ENCODE data around the gene PUS10. TPM values are rescaled to one million over a fixed set of nuclear protein-coding genes. Genes with fewer than 3 reads are reported as not detected.

PUS10 gene
- polyA plus RNA-seq, 1 experiment: 10.2 TPM

DNA sequence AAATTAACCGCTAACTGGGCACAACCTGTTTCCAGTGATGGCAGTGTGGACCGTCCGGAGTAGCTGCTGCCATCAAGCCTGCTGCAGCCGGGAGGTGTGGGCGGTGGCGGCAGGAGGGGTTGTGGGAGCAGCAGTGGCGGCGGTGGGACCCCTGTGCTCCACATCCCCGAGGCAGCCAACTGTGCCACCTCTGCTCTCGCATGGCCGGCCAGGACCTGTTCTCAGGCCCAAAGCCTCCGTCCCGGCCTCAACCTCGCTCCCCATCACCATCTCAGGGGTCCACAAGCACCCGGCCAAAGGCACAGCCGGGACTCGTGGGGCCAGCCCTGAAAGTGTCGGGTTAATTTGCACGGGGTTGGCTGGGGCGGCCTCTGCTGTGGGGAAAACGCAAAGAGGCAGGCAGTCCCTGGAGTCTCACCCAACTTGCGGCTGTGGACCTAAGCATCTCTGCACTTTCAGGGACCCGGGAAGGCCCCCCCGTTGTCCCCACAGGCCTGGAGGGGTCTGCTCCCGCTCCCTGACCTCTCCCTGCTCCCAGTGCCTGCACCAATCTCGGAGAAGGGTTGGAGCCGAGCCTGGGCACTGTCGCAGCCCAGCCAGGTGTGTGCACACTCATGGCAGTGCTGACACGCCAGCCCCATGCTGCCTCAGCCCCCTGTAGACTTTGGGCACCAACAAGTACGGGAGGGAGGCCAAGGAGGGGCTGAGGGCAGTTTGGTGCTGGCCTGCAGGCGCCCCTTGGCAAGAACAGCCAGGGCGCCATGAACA lies 45.0 kb downstream of the PUS10 start:
- TF ChIP-seq, protein P1, sequence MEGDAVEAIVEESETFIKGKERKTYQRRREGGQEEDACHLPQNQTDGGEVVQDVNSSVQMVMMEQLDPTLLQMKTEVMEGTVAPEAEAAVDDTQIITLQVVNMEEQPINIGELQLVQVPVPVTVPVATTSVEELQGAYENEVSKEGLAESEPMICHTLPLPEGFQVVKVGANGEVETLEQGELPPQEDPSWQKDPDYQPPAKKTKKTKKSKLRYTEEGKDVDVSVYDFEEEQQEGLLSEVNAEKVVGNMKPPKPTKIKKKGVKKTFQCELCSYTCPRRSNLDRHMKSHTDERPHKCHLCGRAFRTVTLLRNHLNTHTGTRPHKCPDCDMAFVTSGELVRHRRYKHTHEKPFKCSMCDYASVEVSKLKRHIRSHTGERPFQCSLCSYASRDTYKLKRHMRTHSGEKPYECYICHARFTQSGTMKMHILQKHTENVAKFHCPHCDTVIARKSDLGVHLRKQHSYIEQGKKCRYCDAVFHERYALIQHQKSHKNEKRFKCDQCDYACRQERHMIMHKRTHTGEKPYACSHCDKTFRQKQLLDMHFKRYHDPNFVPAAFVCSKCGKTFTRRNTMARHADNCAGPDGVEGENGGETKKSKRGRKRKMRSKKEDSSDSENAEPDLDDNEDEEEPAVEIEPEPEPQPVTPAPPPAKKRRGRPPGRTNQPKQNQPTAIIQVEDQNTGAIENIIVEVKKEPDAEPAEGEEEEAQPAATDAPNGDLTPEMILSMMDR (IDR thresholded peaks at IDR 0.05; ENCODE audit: low read depth, low read length): no peak
- Histone ChIP-seq H3K27me3 (ENCODE audit: control insufficient read depth, insufficient read depth, low read length) (no peaks in the 10 kb centered on the region), H3K4me3 (ENCODE audit: low read depth, low read length) (no peak overlapping the region), H3K27ac (ENCODE audit: low read depth, low read length) (no peak overlapping the region), H3K9me3 (ENCODE audit: control insufficient read depth, insufficient read depth, low read length) (peaks cover 5% of the 10 kb centered on the region; the same call in 1 of the 2 replicates)
- ChIA-PET POLR2A (no interaction called here), CTCF (no interaction called here)
- no peak for DNase-seq (ENCODE audit: low read depth, low spot score)

DNA sequence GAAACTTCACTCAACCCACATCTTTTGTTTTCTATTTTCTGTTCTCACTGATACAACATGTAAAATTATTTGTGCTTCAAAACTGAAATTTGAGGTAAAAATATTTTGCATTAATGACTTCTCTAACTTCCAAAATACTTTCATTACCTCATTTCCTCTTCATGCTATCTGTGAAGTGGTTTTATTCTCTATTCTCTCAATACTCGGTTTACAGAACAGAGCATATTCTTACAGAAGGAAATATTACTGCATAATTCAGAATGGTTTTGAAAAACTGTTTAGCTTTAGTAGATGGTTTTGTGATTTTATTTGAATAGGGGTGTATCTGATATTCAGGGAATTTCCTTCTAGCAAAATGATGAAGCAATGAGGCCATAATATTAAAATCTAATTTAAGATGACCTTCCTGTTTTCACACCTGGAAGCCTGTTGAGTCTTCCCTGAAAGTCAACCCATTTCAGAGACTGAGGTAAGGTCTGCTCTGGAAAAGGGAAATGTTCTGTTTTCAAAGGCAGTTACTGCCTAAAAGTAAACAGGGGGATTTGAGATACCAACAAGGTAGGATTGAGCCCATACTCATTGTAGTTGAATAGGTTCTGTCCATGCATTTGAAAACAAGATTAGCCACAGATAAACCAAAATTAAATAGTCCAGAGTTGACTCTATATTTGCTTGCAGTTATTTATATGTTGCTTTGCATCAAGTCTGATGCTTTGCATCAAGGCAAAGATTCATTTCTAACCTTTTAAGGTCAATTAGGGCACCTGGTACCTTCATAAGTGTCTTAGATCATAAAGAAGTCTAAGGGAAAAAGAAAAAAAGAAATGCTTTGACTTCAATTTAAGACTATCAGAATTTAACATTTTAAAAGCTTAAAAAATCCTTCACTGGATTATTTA lies 51.3 kb downstream of the PUS10 start:
- H3K27ac ChIP-seq (ENCODE audit: low read depth, low read length): no peak overlapping the region
- H3K4me3 ChIP-seq (ENCODE audit: low read depth, low read length): no peak overlapping the region
- no peaks in the 10 kb centered on the region for H3K27me3 ChIP-seq (ENCODE audit: control insufficient read depth, insufficient read depth, low read length)
- no peaks in the 10 kb centered on the region for H3K9me3 ChIP-seq (ENCODE audit: control insufficient read depth, insufficient read depth, low read length)
- ChIA-PET CTCF (interaction anchor here (1.4 to 1.9 kb wide), 4 partner anchors 32 to 292 kb away, joined by 4 to 8 read pairs (median 6); no protein-coding TSS in a partner anchor), POLR2A (no interaction called here)
- DNase-seq (ENCODE audit: low read depth, low spot score): no peak
- TF ChIP-seq, protein P1 (IDR thresholded peaks at IDR 0.05; ENCODE audit: low read depth, low read length): no peak

DNA sequence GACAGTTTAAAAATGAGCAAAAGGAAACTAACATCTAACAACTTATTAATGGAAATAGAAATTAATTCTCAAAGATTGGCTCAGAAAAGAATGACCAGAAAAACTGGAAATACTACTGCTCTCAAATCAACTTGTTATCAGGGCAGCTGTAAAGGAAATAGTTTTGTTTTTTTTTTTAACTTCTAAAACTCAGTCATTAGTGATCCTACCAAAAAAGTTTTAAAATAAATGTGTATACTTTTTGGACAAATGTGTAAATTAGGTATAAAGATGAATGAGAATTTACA lies 52.6 kb downstream of the PUS10 start:
- no peak for DNase-seq (ENCODE audit: low read depth, low spot score)
- CTCF ChIA-PET: interaction anchor here (1.9 kb wide), 1 partner anchor 34 kb away, joined by 8 read pairs; no protein-coding TSS in a partner anchor
- Histone ChIP-seq H3K9me3 (ENCODE audit: control insufficient read depth, insufficient read depth, low read length) (no peaks in the 10 kb centered on the region), H3K27me3 (ENCODE audit: control insufficient read depth, insufficient read depth, low read length) (no peaks in the 10 kb centered on the region), H3K4me3 (ENCODE audit: low read depth, low read length) (no peak overlapping the region), H3K27ac (ENCODE audit: low read depth, low read length) (no peak overlapping the region)
- POLR2A ChIA-PET: no interaction called here
- TF ChIP-seq, protein P1 (IDR thresholded peaks at IDR 0.05; ENCODE audit: low read depth, low read length): no peak

DNA sequence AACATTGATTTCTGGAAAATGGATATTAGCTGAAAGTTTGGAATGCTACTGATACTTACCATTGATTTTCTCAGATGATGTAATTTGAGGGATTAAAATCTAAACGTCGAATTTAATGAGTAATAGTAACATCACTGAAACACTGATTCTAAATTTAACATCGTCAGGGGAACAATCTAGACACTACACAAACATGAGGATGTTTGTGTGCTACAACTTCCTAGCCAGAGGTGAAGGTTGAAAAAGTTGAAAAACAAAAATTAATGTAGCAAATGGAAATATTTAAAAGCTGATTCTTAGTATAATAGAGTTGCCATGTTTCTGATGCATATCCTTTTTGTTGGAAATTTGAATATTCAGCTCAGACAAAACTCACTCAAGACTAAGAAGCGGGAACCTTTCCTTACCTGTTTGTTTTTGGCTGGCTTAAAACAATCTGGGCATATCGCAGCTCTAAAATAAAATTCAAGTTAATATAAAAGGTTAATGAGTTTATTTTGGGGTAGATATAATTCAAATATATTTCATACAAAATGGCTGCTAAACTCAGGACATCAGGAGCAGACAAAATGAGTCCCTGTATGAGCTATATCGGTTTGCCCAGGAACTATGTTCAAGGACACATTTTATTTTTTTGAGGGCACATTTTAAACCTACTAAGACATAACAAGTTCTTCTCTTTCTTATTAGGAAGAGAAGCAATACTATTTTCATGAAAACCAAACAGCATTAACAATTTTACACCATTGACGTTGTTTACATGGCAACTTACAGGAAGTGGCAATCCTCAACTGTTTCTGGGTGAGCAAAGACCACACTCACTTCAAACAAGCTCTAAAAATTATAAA lies 53.2 kb downstream of the PUS10 start:
- Histone ChIP-seq H3K9me3 (ENCODE audit: control insufficient read depth, insufficient read depth, low read length) (no peaks in the 10 kb centered on the region), H3K4me3 (ENCODE audit: low read depth, low read length) (no peak overlapping the region), H3K27me3 (ENCODE audit: control insufficient read depth, insufficient read depth, low read length) (no peaks in the 10 kb centered on the region), H3K27ac (ENCODE audit: low read depth, low read length) (no peak overlapping the region)
- ChIA-PET CTCF (interaction anchor here (0.8 to 1.9 kb wide), 3 partner anchors 35 to 83 kb away, joined by 3 to 8 read pairs (median 3); no protein-coding TSS in a partner anchor), POLR2A (no interaction called here)
- TF ChIP-seq, protein P1 (IDR thresholded peaks at IDR 0.05; ENCODE audit: low read depth, low read length): no peak
- DNase-seq (ENCODE audit: low read depth, low spot score): no peak
